RWPE1 (cell line): ENCODE measurements around the gene WWOX.

ENCODE experiments used
- CTCF ChIA-PET: fragments of 350-600 bp; sonication (Branson Sonifier 250); formaldehyde crosslinking; extraction: SDS; loops from one replicate; lab custom pipeline; 2021; lab: Yijun Ruan, JAX
- POLR2A ChIA-PET: fragments of 400-600 bp; formaldehyde crosslinking; extraction: SDS; loops from one replicate; lab custom pipeline; 2020; ENCODE audit warnings: antibody characterized with exemption; ENCODE audit not compliant: low non-redundant PET; lab: Yijun Ruan, JAX
- DNase-seq: peaks from one replicate; pipeline ENCODE4 v3.0.0; 2012; ENCODE audit warnings: low spot score
- H3K27ac ChIP-seq: fragments of 450-650 bp; 2 replicates; pipeline ENCODE4 v1.5.1; 2017
- TF ChIP-seq, protein P1 (sequence below): fragments of 450-650 bp; conservative IDR thresholded peaks from 2 replicates; pipeline ENCODE4 v1.5.1; 2017; ENCODE audit warnings: low read depth, mild to moderate bottlenecking

WWOX gene

DNA sequence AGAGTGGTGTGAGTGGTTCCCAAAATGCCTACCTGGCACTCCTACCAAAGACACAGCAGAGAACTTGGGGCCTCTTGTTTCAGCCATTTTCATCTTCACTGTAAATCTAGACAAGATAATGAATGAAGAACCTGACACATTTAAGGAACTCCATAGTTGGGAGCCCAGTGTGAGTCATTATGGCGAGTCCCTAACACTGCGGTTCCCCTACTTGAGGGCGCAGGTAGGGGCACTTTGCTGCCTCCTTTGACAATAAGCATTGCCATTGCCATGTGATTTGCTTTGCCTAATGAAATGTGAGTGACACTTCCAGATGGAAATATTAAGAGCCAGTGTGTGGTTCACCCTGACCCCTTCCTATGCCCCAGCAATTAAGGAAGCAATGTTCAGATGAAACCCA, 983.5 kb downstream of the WWOX start:
- ChIA-PET POLR2A (no interaction called here), CTCF (no interaction called here)
- DNase-seq: no peak
- H3K27ac ChIP-seq: no peak overlapping the region
- TF ChIP-seq, protein P1, sequence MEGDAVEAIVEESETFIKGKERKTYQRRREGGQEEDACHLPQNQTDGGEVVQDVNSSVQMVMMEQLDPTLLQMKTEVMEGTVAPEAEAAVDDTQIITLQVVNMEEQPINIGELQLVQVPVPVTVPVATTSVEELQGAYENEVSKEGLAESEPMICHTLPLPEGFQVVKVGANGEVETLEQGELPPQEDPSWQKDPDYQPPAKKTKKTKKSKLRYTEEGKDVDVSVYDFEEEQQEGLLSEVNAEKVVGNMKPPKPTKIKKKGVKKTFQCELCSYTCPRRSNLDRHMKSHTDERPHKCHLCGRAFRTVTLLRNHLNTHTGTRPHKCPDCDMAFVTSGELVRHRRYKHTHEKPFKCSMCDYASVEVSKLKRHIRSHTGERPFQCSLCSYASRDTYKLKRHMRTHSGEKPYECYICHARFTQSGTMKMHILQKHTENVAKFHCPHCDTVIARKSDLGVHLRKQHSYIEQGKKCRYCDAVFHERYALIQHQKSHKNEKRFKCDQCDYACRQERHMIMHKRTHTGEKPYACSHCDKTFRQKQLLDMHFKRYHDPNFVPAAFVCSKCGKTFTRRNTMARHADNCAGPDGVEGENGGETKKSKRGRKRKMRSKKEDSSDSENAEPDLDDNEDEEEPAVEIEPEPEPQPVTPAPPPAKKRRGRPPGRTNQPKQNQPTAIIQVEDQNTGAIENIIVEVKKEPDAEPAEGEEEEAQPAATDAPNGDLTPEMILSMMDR: no peak

DNA sequence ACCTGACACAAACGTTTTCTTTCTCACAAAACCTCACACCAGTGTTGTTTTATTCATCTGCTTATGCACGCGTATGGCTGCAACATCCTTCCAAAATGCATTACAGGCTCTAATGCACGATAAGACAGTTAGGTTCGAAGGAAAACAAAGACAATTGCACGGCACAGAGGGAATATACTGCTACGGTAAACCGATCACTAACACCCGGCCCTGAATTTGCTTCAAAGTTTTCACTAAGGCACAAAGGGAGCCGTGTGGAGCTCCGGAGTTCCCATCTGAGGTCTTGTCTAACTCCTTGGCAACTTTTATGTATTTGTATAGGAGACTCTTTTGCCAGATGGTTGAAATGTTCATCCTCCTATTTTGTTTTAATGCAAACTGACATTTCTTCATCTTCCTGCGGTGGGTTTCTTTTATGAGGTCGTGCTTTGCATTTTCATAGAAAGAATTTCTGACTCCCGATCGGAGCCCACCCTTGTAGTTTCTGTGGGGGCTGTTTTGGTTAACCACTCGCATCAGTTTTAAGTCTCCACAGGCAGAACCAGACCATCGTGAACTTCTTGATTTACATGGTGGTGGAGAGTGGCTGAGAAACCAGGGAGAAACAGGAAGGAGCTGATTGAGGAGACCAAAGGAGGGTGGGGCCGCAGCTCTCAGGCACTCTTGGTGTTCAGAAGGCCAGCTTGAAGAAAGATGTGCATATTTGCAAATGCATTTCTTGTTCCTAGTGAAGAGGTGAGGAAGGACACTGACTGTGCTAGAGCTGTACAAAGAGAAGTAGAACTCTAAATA, 984.2 kb downstream of the WWOX start:
- TF ChIP-seq, protein P1: no peak
- DNase-seq: no peak
- POLR2A ChIA-PET: no interaction called here
- CTCF ChIA-PET: no interaction called here
- no peak overlapping the region for H3K27ac ChIP-seq

DNA sequence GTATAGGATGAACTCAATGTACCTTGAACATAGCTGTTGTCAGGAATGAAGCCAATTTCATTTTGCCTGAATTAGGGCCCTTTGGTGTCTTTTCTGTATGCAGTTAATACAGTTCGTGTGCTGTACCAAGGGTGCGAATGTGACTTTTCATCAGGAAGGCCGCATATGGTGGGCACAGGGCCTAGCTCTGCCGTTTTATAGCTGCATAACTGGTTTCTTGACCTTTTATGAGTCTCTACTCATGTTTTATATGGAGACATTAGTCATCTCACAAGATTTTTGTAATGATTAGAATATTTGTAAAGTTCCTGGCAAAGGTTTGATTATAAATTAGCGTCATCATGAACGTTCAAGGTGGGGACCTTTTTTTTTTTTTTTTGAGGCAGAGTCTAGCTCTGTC, 989.5 kb downstream of the WWOX start:
- no peak overlapping the region for H3K27ac ChIP-seq
- DNase-seq: no peak
- ChIA-PET CTCF (no interaction called here), POLR2A (no interaction called here)
- TF ChIP-seq, protein P1: no peak

DNA sequence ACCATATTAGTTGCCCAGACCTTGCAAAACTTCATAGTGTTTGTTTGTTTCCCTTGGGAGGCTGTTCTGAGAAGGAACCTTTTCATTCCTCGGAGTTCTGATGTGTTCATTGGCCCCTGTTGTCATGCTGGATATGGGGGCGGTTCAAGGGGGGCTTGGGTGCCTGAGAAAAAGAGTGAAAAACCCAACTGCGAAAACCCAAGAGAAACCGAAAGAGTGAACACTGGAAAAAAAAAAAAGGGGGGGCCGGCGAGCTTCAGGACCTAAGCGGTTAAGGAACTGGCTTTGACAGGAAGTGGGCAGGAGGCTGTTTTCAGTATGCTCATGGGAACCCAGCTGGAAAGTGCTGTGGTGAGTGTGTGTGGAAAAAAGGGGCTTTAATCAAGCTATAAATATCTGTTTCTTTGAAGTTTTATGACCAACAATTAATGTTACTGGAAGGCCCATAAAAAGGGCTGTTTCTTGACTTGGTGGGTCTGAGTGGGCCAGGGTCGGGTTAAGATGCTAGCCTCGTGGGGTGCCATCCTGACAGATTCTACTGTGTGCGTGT, 990.4 kb downstream of the WWOX start:
- POLR2A ChIA-PET: no interaction called here
- TF ChIP-seq, protein P1: no peak
- H3K27ac ChIP-seq: no peak overlapping the region
- no peak for DNase-seq
- CTCF ChIA-PET: no interaction called here

DNA sequence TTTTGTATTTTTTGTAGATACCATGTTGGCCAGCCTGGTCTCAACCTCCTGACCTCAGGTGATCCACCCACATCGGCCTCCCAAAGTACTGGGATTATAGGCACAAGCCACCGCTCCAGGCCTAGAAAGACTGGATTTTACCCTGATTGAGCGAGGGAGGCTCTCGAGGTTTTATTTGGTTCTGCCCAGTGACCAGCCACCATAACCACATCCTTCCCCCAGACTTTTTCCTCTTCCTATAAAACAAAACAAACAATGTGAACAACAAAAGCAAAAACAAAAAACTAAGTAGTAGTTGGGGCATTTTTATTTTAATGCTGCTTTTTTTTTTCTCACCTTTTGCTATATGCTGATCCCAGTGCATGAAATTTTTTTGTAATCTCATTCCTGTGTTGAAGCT, 991.5 kb downstream of the WWOX start:
- ChIA-PET POLR2A (no interaction called here), CTCF (interaction anchor here (0.7 kb wide), 1 partner anchor 1974 kb away, joined by 3 read pairs; no protein-coding TSS in a partner anchor)
- TF ChIP-seq, protein P1: no peak
- no peak for DNase-seq
- H3K27ac ChIP-seq: no peak overlapping the region

DNA sequence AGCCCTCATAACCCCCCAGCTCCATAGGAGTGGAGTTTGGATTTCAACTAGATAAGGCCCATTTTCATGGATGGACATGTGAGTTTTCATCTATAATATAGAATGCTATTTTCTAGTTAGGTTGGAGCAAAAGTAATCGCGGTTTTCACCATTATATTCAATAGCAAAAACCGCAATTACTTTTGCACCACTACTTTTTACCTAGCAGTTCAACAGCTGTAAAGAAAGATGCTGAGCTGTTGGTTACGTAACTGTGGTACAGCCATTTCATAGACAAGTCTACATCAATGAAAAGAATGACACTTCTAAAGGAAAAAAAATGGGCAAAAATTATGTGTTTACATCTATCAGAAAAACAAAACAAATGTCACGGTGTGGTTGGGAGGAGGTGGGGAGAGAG, 993.4 kb downstream of the WWOX start:
- TF ChIP-seq, protein P1: no peak
- no peak overlapping the region for H3K27ac ChIP-seq
- POLR2A ChIA-PET: no interaction called here
- CTCF ChIA-PET: no interaction called here
- no peak for DNase-seq
